Measurements from ENCODE around the gene AKAP3. TPM values are rescaled to one million over a fixed set of nuclear protein-coding genes. Genes with fewer than 3 reads are reported as not detected.

AKAP3 gene
- total RNA-seq, 3 donors from 2014 or later (not counting 1 experiment from before 2014, with no cell fraction given), result 0.56 to 1.00 (median 0.58) TPM

GRCh38 chr12:4591180-4591687, 57.6 kb downstream of the AKAP3 start:
- no peaks in the 10 kb centered on the region for H3K9me3 Mint-ChIP-seq
- no peaks in the 10 kb centered on the region for H3K4me1 ChIP-seq (ENCODE audit: control insufficient read depth, insufficient read depth, low read length)
- no peaks in the 10 kb centered on the region for H3K36me3 ChIP-seq (ENCODE audit: control insufficient read depth, insufficient read depth, low read length)
- no peak for DNase-seq
- H3K4me1 Mint-ChIP-seq, result no peaks in the 10 kb centered on the region
- ATAC-seq, result no peak
- 89% methylated on average over 7 of the region's 7 CpGs for WGBS (ENCODE audit: insufficient coverage)
- TF ChIP-seq CTCF (IDR thresholded peaks at IDR 0.05), result no peak
- peaks cover 7 to 8% of the 10 kb centered on the region in 2 donors for H3K27me3 Mint-ChIP-seq (ENCODE audit: low read depth in 2 of 2)
- no peak overlapping the region for H3K27ac Mint-ChIP-seq
- intact Hi-C loops (cut with micrococcal nuclease), result no loop called here
- H3K27ac ChIP-seq (ENCODE audit: low read length), result no peak overlapping the region
- H3K4me3 Mint-ChIP-seq, result no peak overlapping the region
- no peak overlapping the region for H3K4me3 ChIP-seq (ENCODE audit: low read length)
- no peaks in the 10 kb centered on the region for H3K36me3 Mint-ChIP-seq
- no peaks in the 10 kb centered on the region for H3K9me3 ChIP-seq (ENCODE audit: control insufficient read depth, insufficient read depth, low read length)
- no peaks in the 10 kb centered on the region for H3K27me3 ChIP-seq (ENCODE audit: control insufficient read depth, insufficient read depth, low read length)

DNA sequence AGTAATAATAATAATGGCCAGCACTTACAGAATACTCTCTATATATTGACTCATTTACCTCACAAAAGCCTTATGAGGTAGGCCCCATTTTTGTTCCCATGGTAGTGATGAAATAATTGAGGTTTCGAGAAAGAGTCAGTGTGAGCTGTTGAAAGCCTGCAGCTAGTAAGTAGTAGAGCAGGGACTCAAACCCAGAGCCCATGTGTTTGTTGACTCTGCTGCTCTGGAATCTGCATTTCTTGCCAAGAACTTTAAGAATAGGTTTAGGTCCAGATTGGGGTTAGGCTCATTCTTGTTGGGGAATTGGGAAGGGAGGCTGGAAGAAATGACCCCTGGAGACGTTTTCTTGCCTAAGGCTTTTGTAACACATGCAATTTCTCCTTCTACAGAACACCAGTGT, 58.9 kb downstream of the AKAP3 start:
- Mint-ChIP-seq H3K4me1 (no peaks in the 10 kb centered on the region), H3K4me3 (no peak overlapping the region), H3K27me3 (ENCODE audit: low read depth in 2 of 2) (peaks cover 7 to 8% of the 10 kb centered on the region in 2 donors), H3K27ac (no peak overlapping the region), H3K36me3 (no peaks in the 10 kb centered on the region), H3K9me3 (no peaks in the 10 kb centered on the region)
- no peaks in the 10 kb centered on the region for H3K4me1 ChIP-seq (ENCODE audit: control insufficient read depth, insufficient read depth, low read length)
- H3K36me3 ChIP-seq (ENCODE audit: control insufficient read depth, insufficient read depth, low read length), result no peaks in the 10 kb centered on the region
- ATAC-seq, result no peak
- intact Hi-C loops (cut with micrococcal nuclease), result no loop called here
- H3K27me3 ChIP-seq (ENCODE audit: control insufficient read depth, insufficient read depth, low read length), result no peaks in the 10 kb centered on the region
- H3K9me3 ChIP-seq (ENCODE audit: control insufficient read depth, insufficient read depth, low read length), result no peaks in the 10 kb centered on the region
- H3K27ac ChIP-seq (ENCODE audit: low read length), result no peak overlapping the region
- TF ChIP-seq CTCF (IDR thresholded peaks at IDR 0.05), result no peak
- WGBS (ENCODE audit: insufficient coverage), result 43% methylated on average over 1 of the region's 2 CpGs
- DNase-seq, result no peak
- H3K4me3 ChIP-seq (ENCODE audit: low read length), result no peak overlapping the region

- peaks cover 11 to 12% of the 10 kb centered on the region in 2 donors for H3K27me3 Mint-ChIP-seq (ENCODE audit: low read depth in 2 of 2)
- no peaks in the 10 kb centered on the region for H3K9me3 Mint-ChIP-seq
- H3K4me1 ChIP-seq (ENCODE audit: control insufficient read depth, insufficient read depth, low read length), result no peaks in the 10 kb centered on the region
- H3K4me1 Mint-ChIP-seq, result no peaks in the 10 kb centered on the region
- DNase-seq (no peak), ATAC-seq (no peak)
- H3K4me3 Mint-ChIP-seq, result no peak overlapping the region
- no peaks in the 10 kb centered on the region for H3K36me3 Mint-ChIP-seq
- no peak overlapping the region for H3K27ac Mint-ChIP-seq
- no peaks in the 10 kb centered on the region for H3K27me3 ChIP-seq (ENCODE audit: control insufficient read depth, insufficient read depth, low read length)
- no peak overlapping the region for H3K4me3 ChIP-seq (ENCODE audit: low read length)
- TF ChIP-seq CTCF (IDR thresholded peaks at IDR 0.05), result no peak
- no peak overlapping the region for H3K27ac ChIP-seq (ENCODE audit: low read length)
- intact Hi-C loops (cut with micrococcal nuclease), result no loop called here
- WGBS (ENCODE audit: insufficient coverage), result no CpG with 5 or more reads among the region's 3 CpGs
- H3K36me3 ChIP-seq (ENCODE audit: control insufficient read depth, insufficient read depth, low read length), result no peaks in the 10 kb centered on the region
- no peaks in the 10 kb centered on the region for H3K9me3 ChIP-seq (ENCODE audit: control insufficient read depth, insufficient read depth, low read length)
These were observed 59.9 kb downstream of the AKAP3 start for GRCh38 chr12:4588916-4589315.

DNA sequence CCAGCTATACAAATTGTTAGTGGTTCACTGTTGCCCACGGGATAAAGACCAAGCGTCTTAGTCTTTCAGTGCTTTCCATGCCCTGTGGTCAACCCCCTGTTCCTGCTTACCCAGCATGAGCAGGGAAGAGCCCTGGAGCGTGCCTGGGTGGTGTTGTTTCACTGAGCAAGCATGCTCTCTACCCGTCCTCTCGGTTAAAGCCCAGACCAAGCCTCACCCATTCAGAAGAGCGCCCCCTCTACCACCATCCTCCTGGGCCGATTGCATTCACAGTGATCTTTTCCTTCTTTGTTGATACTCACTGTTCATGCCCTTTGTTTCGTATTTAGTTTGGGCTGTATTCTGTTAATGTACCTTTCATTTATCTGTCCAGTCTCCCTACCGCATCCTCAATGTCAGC, 61.7 kb downstream of the AKAP3 start:
- no peaks in the 10 kb centered on the region for H3K4me1 ChIP-seq (ENCODE audit: control insufficient read depth, insufficient read depth, low read length)
- Mint-ChIP-seq H3K36me3 (no peaks in the 10 kb centered on the region), H3K27me3 (ENCODE audit: low read depth in 2 of 2) (peaks cover 18 to 27% of the 10 kb centered on the region in 2 donors), H3K9me3 (no peaks in the 10 kb centered on the region), H3K4me1 (no peaks in the 10 kb centered on the region), H3K27ac (no peak overlapping the region), H3K4me3 (no peak overlapping the region)
- WGBS (ENCODE audit: insufficient coverage), result 89% methylated on average over 8 of the region's 9 CpGs
- DNase-seq, result no peak
- no peaks in the 10 kb centered on the region for H3K27me3 ChIP-seq (ENCODE audit: control insufficient read depth, insufficient read depth, low read length)
- H3K9me3 ChIP-seq (ENCODE audit: control insufficient read depth, insufficient read depth, low read length), result no peaks in the 10 kb centered on the region
- no peaks in the 10 kb centered on the region for H3K36me3 ChIP-seq (ENCODE audit: control insufficient read depth, insufficient read depth, low read length)
- no peak for TF ChIP-seq CTCF (IDR thresholded peaks at IDR 0.05)
- no peak overlapping the region for H3K4me3 ChIP-seq (ENCODE audit: low read length)
- intact Hi-C loops (cut with micrococcal nuclease), result no loop called here
- no peak overlapping the region for H3K27ac ChIP-seq (ENCODE audit: low read length)
- ATAC-seq, result no peak

Measured in natural killer cell (primary cell).